G401 (cell line): Measurements from ENCODE around the gene C1QL1. TPM values are rescaled to one million over a fixed set of nuclear protein-coding genes. Genes with fewer than 3 reads are reported as not detected.
A peak's percentile ranks its signal among the peaks of the same experiment; 100 is the strongest.

Source experiments
- DNase-seq: peaks from one replicate; pipeline ENCODE4 v3.0.0-alpha.2; 2015; ENCODE audit warnings: low spot score
- in situ Hi-C: cut with HindIII; loops from 2 replicates; pipeline ENCODE4 v1.10.0; 2016; ENCODE audit warnings: low sequenced_read_pairs, mixed read lengths
- total RNA-seq: library from RNA; depleted of rRNA; stranded (reverse); fragments of >200 nt; shearing (Covaris generic); gene quantifications from 2 replicates; pipeline ENCODE4 v1.2.3, GENCODE V29; 2014

The C1QL1 gene
- total RNA-seq, 1 experiment from 2014 or later: 68.2 TPM

- no peak for DNase-seq
- in situ Hi-C loops: no loop called here
These were observed 47.5 kb downstream of the C1QL1 start for GRCh38 chr17:44920565-44920940.

- in situ Hi-C loops: no loop called here
- DNase-seq: peak; percentile 93
These were observed 48.1 kb downstream of the C1QL1 start for GRCh38 chr17:44919885-44920564.

- in situ Hi-C loops: no loop called here
These were observed 48.7 kb downstream of the C1QL1 start for GRCh38 chr17:44919411-44919810.

GRCh38 chr17:44918006-44918405, 50.1 kb downstream of the C1QL1 start:
- in situ Hi-C loops: no loop called here
- no peak for DNase-seq

More at GRCh38 chr17:44919411-44919810, 48.7 kb downstream of the C1QL1 start:
- no peak for DNase-seq

GRCh38 chr17:44917456-44917855, 50.6 kb downstream of the C1QL1 start:
- in situ Hi-C loops: no loop called here
- DNase-seq: no peak

GRCh38 chr17:44916781-44917241, 51.3 kb downstream of the C1QL1 start:
- peak; percentile 78 for DNase-seq
- in situ Hi-C loops: no loop called here

- in situ Hi-C loops: no loop called here
- DNase-seq: peak; percentile 53
These were observed 52.0 kb downstream of the C1QL1 start for GRCh38 chr17:44915862-44916780.

- no peak for DNase-seq
- in situ Hi-C loops: no loop called here
These were observed 52.8 kb downstream of the C1QL1 start, which contains the start of gene GFAP for GRCh38 chr17:44915321-44915726. TSS of gene GFAP (minus strand) at chr17:44915500. CDS start at chr17:44915486, 14 bp downstream.

- DNase-seq: no peak
- in situ Hi-C loops: no loop called here
These were observed 53.3 kb downstream of the C1QL1 start for GRCh38 chr17:44914698-44915271.

- no peak for DNase-seq
- in situ Hi-C loops: no loop called here
These were observed 54.0 kb downstream of the C1QL1 start for GRCh38 chr17:44914148-44914547.

GRCh38 chr17:44913676-44914075, 54.4 kb downstream of the C1QL1 start:
- in situ Hi-C loops: no loop called here
- no peak for DNase-seq

GRCh38 chr17:44912763-44913544, 55.1 kb downstream of the C1QL1 start:
- DNase-seq: no peak
- in situ Hi-C loops: no loop called here

- in situ Hi-C loops: no loop called here
- peak; percentile 39 for DNase-seq
These were observed 56.7 kb downstream of the C1QL1 start for GRCh38 chr17:44911133-44912001.

- no peak for DNase-seq
- in situ Hi-C loops: no loop called here
These were observed 57.6 kb downstream of the C1QL1 start for GRCh38 chr17:44910231-44911106.
